GM10248 (cell line): ENCODE measurements around the gene DUSP18.

Source experiments
- CTCF ChIA-PET: fragments of 300-600 bp; sonication (Branson Sonifier 250); formaldehyde crosslinking; extraction: SDS; loops from one replicate; lab custom pipeline; 2021; ENCODE audit warnings: antibody characterized with exemption; lab: Yijun Ruan, JAX
- POLR2A ChIA-PET: fragments of 350-650 bp; sonication (Branson Sonifier 250); formaldehyde crosslinking; extraction: SDS; loops from one replicate; lab custom pipeline; 2020; ENCODE audit warnings: antibody characterized with exemption; lab: Yijun Ruan, JAX
- DNase-seq: peaks from one replicate; pipeline ENCODE4 v3.0.0; 2012; ENCODE audit errors: extremely low spot score
- CTCF ChIP-seq: IDR thresholded peaks from 2 replicates; pipeline ENCODE4 v1.5.1; 2012; ENCODE audit warnings: mild to moderate bottlenecking, low read depth; ENCODE audit errors: extremely low read depth, missing control alignments, control extremely low read depth

Gene DUSP18

GRCh38 chr22:30668386-30668710, 673 bp upstream of the DUSP18 start:
- POLR2A ChIA-PET: no interaction called here
- DNase-seq: no peak
- TF ChIP-seq CTCF: no peak
- CTCF ChIA-PET: interaction anchor here (1.8 to 2.5 kb wide), 3 partner anchors 34 to 87 kb away, joined by 3 to 11 read pairs (median 7); partner anchors contain the start of gene SLC35E4

GRCh38 chr22:30667107-30667493, 575 bp downstream of the DUSP18 start:
- ChIA-PET CTCF (interaction anchor here (1.0 to 2.5 kb wide), 4 partner anchors 8 to 88 kb away, joined by 3 to 11 read pairs (median 5); partner anchors contain the start of gene SLC35E4), POLR2A (no interaction called here)
- DNase-seq: no peak
- no peak for TF ChIP-seq CTCF

- CTCF ChIA-PET: no interaction called here
- no peak for TF ChIP-seq CTCF
- DNase-seq: no peak
- POLR2A ChIA-PET: no interaction called here
These were observed 1.9 kb downstream of the DUSP18 start for GRCh38 chr22:30665786-30666185.

GRCh38 chr22:30665266-30665665, 2.4 kb downstream of the DUSP18 start:
- no peak for TF ChIP-seq CTCF
- no peak for DNase-seq
- ChIA-PET CTCF (no interaction called here), POLR2A (no interaction called here)

GRCh38 chr22:30664798-30665197, 2.9 kb downstream of the DUSP18 start:
- POLR2A ChIA-PET: no interaction called here
- DNase-seq: no peak
- CTCF ChIA-PET: interaction anchor here (1.5 to 1.9 kb wide), 2 partner anchors 30 to 59 kb away, joined by 3 to 6 read pairs; no protein-coding TSS in a partner anchor
- TF ChIP-seq CTCF: no peak

GRCh38 chr22:30662040-30662439, 5.6 kb downstream of the DUSP18 start:
- CTCF ChIA-PET: no interaction called here
- DNase-seq: no peak
- no peak for TF ChIP-seq CTCF
- POLR2A ChIA-PET: no interaction called here
